GM12801 (cell line): ENCODE measurements around the gene PARP12.

Experiments used
- TF ChIP-seq, protein P1 (sequence below): IDR thresholded peaks from one replicate; pipeline ENCODE4 v1.5.1; 2011; ENCODE audit warnings: control low read depth; ENCODE audit not compliant: insufficient read length; ENCODE audit errors: extremely low read depth

The PARP12 gene

DNA sequence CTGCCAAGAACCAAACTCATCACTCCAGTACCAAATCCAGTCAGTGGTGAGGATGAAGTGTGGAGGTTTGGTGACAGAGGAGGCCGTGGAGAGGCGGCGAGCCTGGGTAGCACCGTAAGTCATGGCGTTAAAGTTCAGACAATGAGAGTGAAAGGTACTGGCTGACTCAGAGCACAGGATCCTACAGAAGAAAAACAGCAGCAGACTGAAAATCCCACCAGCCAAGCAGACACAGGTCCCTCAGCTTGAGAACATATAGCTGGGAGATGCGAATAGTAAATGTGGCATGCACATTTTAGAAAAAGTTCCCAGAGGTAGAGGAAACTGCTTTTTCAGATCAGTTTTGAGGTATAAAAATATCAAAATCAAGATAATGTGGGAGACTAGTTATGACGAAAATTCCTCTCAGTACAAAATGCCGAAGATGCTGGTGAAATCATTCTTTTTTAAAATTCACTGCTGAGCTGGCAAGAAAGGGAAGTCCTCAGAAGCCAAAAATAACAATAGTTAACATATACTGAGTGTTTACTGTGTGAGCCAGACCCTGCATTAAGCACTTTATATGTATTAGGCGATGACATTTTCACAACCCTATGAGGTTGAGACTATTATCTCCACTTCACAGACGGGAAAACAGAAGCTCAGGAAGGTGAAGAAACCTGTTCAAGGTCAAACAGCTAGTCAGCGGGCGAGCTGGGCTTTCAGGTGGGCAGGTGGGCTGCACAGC is 20.9 kb downstream of the PARP12 start:
- TF ChIP-seq, protein P1, sequence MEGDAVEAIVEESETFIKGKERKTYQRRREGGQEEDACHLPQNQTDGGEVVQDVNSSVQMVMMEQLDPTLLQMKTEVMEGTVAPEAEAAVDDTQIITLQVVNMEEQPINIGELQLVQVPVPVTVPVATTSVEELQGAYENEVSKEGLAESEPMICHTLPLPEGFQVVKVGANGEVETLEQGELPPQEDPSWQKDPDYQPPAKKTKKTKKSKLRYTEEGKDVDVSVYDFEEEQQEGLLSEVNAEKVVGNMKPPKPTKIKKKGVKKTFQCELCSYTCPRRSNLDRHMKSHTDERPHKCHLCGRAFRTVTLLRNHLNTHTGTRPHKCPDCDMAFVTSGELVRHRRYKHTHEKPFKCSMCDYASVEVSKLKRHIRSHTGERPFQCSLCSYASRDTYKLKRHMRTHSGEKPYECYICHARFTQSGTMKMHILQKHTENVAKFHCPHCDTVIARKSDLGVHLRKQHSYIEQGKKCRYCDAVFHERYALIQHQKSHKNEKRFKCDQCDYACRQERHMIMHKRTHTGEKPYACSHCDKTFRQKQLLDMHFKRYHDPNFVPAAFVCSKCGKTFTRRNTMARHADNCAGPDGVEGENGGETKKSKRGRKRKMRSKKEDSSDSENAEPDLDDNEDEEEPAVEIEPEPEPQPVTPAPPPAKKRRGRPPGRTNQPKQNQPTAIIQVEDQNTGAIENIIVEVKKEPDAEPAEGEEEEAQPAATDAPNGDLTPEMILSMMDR, result no peak

DNA sequence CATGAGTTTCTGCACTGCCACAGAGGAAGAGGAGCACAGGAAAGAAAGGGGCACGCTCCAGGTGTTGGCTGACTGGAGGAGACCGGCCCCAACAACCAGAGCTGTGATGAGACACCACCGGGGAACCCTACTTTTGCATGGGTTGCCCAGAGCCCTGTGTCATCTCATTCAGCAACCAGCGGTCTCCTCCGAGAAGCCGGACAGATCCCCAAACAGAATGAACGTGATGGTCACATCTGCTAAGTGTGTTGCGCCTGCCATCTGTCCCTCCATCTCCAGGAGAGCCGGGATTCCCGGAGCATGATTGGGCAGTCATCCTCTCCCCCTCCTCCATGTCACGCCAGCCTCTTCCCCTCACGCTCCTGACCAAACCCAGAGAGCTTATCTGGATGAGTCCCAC is 22.9 kb downstream of the PARP12 start:
- TF ChIP-seq, protein P1, result no peak

DNA sequence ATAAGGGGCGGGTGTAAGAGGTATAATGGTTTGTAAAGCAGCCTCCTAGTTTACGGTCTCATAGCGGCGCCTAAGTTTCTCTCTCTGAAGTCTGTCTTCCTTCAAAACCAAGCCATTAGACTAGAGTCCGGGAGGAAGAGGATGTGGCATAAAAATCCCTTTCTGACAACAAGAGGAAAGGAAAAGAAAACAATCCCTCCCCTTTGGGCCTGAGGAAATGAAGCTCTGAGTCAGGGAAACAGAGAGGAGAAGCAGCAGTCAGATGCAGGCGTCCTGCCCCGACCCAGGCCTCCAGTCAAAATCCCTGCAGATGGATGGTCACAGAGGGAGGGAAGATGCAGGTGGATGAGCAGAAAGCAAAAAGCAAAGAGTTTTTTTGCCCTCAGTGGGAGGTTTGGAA is 23.7 kb downstream of the PARP12 start:
- TF ChIP-seq, protein P1, result no peak

DNA sequence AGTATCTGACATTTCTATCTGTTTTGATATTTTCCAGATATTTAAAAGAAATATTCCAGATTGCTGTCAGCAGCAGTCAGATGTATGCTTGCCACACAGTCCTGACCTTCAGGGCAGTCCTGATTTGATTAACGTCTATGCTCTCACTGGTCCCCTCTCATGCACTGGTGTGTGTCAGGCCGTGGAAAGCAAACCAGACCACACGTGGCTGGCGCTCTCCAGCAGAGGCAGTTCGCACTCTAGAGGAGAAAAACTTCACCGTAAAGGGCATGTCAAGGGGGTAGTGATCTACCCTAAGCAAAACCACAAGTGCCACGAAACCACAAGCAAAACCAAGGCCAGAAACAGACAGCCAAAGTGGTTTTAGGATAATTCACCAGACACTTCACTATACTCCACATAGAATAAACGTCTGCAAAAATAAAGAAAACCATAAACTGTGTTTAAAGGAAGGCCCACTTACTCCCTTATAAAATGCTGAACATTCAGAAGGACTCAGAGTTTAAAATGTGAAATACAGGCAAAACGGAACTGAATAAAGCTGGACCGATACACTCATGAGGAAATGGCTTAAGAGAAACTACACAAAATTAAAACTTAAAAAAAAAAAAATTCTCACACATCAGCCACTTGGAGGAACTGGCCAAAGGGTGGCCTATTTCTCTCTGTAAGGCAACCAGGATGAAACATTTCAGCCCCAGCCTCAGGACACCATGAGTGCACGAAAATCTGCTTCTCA is 26.4 kb downstream of the PARP12 start:
- TF ChIP-seq, protein P1, result no peak

DNA sequence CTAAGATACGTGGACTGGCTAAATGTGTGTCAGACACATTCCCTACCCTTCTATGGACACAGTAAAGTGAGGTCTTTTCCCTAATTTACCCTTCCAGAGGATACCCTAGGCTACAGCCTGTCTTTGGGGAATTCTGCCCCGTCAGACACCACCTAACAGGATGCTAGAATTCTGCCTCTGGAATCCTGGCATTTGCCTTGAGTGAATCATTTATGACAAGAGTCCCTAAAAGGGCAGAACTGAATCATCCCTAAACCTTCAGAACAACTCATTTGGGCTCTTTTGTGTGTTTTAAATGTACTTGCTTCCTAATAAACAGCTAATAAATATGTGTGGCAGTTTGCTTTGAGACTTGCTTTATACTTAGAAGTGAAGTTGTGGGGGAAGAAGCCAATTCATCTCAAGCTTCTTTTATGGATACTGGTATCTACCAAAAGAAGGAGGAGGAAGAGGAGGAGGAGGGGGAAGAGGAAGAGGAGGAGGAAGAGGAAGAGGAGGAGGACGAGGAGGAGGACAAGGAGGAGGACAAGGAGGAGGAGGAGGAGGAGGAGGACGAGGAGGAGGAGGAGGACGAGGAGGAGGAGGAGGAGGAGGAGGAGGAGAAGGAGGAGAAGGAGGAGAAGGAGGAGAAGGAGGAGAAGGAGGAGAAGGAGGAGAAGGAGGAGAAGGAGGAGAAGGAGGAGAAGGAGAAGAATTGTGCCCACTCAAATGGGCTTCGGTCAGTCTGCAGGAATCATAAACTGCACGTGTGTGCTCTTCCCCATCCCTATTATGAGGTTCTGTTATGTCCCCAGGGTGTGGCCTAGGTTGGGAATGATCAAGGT is 27.1 kb downstream of the PARP12 start:
- TF ChIP-seq, protein P1, result no peak

DNA sequence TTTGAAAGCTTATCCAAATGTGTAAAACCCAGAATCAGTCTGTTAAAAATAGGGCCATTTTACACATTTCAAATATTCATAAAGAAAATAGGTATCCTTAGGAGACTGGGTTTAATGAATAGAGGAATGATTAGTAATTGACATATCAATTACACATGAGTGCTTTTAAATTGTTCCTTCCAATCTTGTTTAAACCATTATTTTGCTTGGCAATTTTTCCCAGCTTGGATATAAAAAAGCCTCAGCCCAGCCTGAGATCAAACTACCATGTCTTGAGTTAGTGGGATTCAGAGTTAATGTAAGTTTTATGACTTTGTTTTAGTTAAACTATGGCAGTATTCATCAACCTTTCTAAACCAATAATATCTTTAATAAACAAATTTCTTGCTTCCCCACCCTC is 28.3 kb downstream of the PARP12 start:
- TF ChIP-seq, protein P1, result no peak

DNA sequence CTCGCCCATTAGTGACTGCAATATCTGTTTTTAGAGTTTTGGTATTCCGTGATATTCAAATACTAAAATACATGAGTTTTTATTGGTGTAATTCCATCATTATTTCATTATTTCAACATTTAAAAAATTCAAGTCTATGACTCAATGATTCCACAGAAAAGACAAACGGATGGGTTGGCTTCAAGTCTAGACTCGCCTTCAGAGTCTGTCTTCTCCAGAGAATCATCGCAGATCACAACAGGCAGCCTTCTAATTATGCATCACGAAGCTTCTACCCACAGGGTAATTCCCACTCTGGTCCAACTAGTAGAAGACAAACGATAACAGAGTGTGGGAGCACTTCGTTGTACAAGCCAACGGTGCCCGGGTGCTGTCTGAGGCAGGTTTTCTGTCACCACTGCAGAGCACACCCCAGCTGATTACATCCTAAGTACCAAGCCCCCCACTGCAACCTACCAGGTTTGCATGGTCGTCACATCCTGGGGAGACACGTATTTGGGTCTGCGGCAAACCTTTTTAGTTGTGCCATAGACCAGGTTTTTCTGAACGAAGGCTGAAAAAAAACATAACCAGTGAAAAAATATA is 28.9 kb downstream of the PARP12 start:
- TF ChIP-seq, protein P1, result no peak
